Measurements from ENCODE around the gene RPLP2. TPM values are rescaled to one million over a fixed set of nuclear protein-coding genes. Genes with fewer than 3 reads are reported as not detected.

Gene RPLP2
- total RNA-seq = 212 and 248 TPM in 2 replicates

GRCh38 chr11:809287-810039, at the start of gene RPLP2:
Gene RPLP2, plus strand, starts transcription at chr11:809967. Its CDS starts 268 bp downstream, at chr11:810235.

GRCh38 chr11:777288-778255, 32.2 kb upstream of the RPLP2 start, which contains the start of gene GATD1:
Gene GATD1, minus strand, starts transcription at chr11:777487. Its CDS starts 25 bp downstream, at chr11:777462.

GRCh38 chr11:789943-790342, 19.8 kb upstream of the RPLP2 start, which contains the start of gene CEND1:
Gene CEND1, minus strand, starts transcription at chr11:790090. Its CDS starts 1,514 bp downstream, at chr11:788576.

GRCh38 chr11:798093-798713, 11.6 kb upstream of the RPLP2 start, which contains the start of gene SLC25A22:
Gene SLC25A22, minus strand, starts transcription at chr11:798281. Its CDS starts 3,275 bp downstream, at chr11:795006.

GRCh38 chr11:818396-819128, 8.8 kb downstream of the RPLP2 start, which contains the start of gene PNPLA2:
Gene PNPLA2, plus strand, starts transcription at chr11:818914. Its CDS starts 805 bp downstream, at chr11:819719.

GRCh38 chr11:827897-828192, 18.1 kb downstream of the RPLP2 start, which contains the start of gene CRACR2B:
Gene CRACR2B, plus strand, starts transcription at chr11:827919. Its CDS starts 689 bp downstream, at chr11:828608.

GRCh38 chr11:832529-833113, 22.9 kb downstream of the RPLP2 start, which contains the start of gene CD151:
Gene CD151, plus strand, starts transcription at chr11:832952. Its CDS starts 3,118 bp downstream, at chr11:836070.

GRCh38 chr11:842370-843002, 32.7 kb downstream of the RPLP2 start, which contains the start of the genes POLR2L and TSPAN4:
Gene POLR2L, minus strand, starts transcription at chr11:842529. Its CDS starts 21 bp downstream, at chr11:842508.
Gene TSPAN4, plus strand, starts transcription at chr11:842852. Its CDS starts 7,453 bp downstream, at chr11:850305.

Small RNA genes lying within 50 kb of the gene (small RNA-seq; reads per million reads assigned to genes)
- gene SNORA52 = not detected

Other genes with a start within 250 kb of the RPLP2 start
- gene LMNTD2, start 249.2 kb upstream of the RPLP2 start, total RNA-seq = 0.53 and 0.57 TPM in 2 replicates
- gene RASSF7, start 249.0 kb upstream of the RPLP2 start, total RNA-seq = 8.4 and 10.7 TPM in 2 replicates
- 34.2 and 37.8 TPM in 2 replicates for gene PHRF1, start 233.5 kb upstream of the RPLP2 start, total RNA-seq
- 7.1 and 9.7 TPM in 2 replicates for gene IRF7, start 194.0 kb upstream of the RPLP2 start, total RNA-seq
- gene CDHR5, start 185.0 kb upstream of the RPLP2 start, total RNA-seq = not detected in 2 replicates
- not detected in 2 replicates for gene SCT, start 182.8 kb upstream of the RPLP2 start, total RNA-seq
- gene DRD4, start 172.7 kb upstream of the RPLP2 start, total RNA-seq = not detected in 2 replicates
- 41.0 and 42.6 TPM in 2 replicates for gene DEAF1, start 114.7 kb upstream of the RPLP2 start, total RNA-seq
- 10.8 and 13.1 TPM in 2 replicates for gene TMEM80, start 114.2 kb upstream of the RPLP2 start, total RNA-seq
- 2.7 and 2.9 TPM in 2 replicates for gene EPS8L2, start 103.7 kb upstream of the RPLP2 start, total RNA-seq
- 243 and 266 TPM in 2 replicates for gene TALDO1, start 62.5 kb upstream of the RPLP2 start, total RNA-seq
- 38.7 and 52.0 TPM in 2 replicates for gene GATD1, start 32.5 kb upstream of the RPLP2 start, total RNA-seq
- 0.53 and 1.4 TPM in 2 replicates for gene CEND1, start 19.9 kb upstream of the RPLP2 start, total RNA-seq
- 11.6 and 13.6 TPM in 2 replicates for gene SLC25A22, start 11.7 kb upstream of the RPLP2 start, total RNA-seq
- gene PIDD1, start 4.7 kb upstream of the RPLP2 start, total RNA-seq = 11.1 and 11.3 TPM in 2 replicates
- gene PNPLA2, start 8.9 kb downstream of the RPLP2 start, total RNA-seq = 27.0 and 34.1 TPM in 2 replicates
- gene CRACR2B, start 18.0 kb downstream of the RPLP2 start, total RNA-seq = 4.1 and 5.6 TPM in 2 replicates
- 285 and 314 TPM in 2 replicates for gene CD151, start 23.0 kb downstream of the RPLP2 start, total RNA-seq
- gene POLR2L, start 32.6 kb downstream of the RPLP2 start, total RNA-seq = 99.7 and 114 TPM in 2 replicates
- gene TSPAN4, start 32.9 kb downstream of the RPLP2 start, total RNA-seq = 84.0 and 93.8 TPM in 2 replicates
- 38.3 and 45.3 TPM in 2 replicates for gene CHID1, start 100.8 kb downstream of the RPLP2 start, total RNA-seq
- gene AP2A2, start 115.9 kb downstream of the RPLP2 start, total RNA-seq = 81.3 and 86.6 TPM in 2 replicates
- gene MUC6, start 226.8 kb downstream of the RPLP2 start, total RNA-seq = not detected in 2 replicates